ENCODE results near the gene ANKMY1. TPM values are rescaled to one million over a fixed set of nuclear protein-coding genes. Genes with fewer than 3 reads are reported as not detected.

ANKMY1 gene
- total and polyA plus RNA-seq, 2 of the 8 experiments (the other 6 are each of a cell fraction or from before 2014, with no cell fraction given): 4.5 to 4.8 TPM

- TF ChIP-seq, protein P1, sequence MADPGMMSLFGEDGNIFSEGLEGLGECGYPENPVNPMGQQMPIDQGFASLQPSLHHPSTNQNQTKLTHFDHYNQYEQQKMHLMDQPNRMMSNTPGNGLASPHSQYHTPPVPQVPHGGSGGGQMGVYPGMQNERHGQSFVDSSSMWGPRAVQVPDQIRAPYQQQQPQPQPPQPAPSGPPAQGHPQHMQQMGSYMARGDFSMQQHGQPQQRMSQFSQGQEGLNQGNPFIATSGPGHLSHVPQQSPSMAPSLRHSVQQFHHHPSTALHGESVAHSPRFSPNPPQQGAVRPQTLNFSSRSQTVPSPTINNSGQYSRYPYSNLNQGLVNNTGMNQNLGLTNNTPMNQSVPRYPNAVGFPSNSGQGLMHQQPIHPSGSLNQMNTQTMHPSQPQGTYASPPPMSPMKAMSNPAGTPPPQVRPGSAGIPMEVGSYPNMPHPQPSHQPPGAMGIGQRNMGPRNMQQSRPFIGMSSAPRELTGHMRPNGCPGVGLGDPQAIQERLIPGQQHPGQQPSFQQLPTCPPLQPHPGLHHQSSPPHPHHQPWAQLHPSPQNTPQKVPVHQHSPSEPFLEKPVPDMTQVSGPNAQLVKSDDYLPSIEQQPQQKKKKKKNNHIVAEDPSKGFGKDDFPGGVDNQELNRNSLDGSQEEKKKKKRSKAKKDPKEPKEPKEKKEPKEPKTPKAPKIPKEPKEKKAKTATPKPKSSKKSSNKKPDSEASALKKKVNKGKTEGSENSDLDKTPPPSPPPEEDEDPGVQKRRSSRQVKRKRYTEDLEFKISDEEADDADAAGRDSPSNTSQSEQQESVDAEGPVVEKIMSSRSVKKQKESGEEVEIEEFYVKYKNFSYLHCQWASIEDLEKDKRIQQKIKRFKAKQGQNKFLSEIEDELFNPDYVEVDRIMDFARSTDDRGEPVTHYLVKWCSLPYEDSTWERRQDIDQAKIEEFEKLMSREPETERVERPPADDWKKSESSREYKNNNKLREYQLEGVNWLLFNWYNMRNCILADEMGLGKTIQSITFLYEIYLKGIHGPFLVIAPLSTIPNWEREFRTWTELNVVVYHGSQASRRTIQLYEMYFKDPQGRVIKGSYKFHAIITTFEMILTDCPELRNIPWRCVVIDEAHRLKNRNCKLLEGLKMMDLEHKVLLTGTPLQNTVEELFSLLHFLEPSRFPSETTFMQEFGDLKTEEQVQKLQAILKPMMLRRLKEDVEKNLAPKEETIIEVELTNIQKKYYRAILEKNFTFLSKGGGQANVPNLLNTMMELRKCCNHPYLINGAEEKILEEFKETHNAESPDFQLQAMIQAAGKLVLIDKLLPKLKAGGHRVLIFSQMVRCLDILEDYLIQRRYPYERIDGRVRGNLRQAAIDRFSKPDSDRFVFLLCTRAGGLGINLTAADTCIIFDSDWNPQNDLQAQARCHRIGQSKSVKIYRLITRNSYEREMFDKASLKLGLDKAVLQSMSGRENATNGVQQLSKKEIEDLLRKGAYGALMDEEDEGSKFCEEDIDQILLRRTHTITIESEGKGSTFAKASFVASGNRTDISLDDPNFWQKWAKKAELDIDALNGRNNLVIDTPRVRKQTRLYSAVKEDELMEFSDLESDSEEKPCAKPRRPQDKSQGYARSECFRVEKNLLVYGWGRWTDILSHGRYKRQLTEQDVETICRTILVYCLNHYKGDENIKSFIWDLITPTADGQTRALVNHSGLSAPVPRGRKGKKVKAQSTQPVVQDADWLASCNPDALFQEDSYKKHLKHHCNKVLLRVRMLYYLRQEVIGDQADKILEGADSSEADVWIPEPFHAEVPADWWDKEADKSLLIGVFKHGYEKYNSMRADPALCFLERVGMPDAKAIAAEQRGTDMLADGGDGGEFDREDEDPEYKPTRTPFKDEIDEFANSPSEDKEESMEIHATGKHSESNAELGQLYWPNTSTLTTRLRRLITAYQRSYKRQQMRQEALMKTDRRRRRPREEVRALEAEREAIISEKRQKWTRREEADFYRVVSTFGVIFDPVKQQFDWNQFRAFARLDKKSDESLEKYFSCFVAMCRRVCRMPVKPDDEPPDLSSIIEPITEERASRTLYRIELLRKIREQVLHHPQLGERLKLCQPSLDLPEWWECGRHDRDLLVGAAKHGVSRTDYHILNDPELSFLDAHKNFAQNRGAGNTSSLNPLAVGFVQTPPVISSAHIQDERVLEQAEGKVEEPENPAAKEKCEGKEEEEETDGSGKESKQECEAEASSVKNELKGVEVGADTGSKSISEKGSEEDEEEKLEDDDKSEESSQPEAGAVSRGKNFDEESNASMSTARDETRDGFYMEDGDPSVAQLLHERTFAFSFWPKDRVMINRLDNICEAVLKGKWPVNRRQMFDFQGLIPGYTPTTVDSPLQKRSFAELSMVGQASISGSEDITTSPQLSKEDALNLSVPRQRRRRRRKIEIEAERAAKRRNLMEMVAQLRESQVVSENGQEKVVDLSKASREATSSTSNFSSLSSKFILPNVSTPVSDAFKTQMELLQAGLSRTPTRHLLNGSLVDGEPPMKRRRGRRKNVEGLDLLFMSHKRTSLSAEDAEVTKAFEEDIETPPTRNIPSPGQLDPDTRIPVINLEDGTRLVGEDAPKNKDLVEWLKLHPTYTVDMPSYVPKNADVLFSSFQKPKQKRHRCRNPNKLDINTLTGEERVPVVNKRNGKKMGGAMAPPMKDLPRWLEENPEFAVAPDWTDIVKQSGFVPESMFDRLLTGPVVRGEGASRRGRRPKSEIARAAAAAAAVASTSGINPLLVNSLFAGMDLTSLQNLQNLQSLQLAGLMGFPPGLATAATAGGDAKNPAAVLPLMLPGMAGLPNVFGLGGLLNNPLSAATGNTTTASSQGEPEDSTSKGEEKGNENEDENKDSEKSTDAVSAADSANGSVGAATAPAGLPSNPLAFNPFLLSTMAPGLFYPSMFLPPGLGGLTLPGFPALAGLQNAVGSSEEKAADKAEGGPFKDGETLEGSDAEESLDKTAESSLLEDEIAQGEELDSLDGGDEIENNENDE (IDR thresholded peaks at IDR 0.05; ENCODE audit: insufficient replicate concordance, low read length): no peak
- TF ChIP-seq TEAD4 (IDR thresholded peaks at IDR 0.05; ENCODE audit: low read depth, low read length): no peak
Measured at GRCh38 chr2:240565333-240566202, 7.8 kb upstream of the ANKMY1 start (continued).
